NCI-H2196 (cell line): ENCODE results near the gene DENND1A.
"Not testable (repeated sequence)": the region's sequence is repeated elsewhere in the genome, so short reads cannot be mapped to it uniquely, and the experiment has no call there.

Source experiments
- DNase-seq: peaks from one replicate; lab custom pipeline; 2025; ENCODE audit not compliant: unreplicated experiment; lab: John Stamatoyannopoulos, UW

The DENND1A gene

DNA sequence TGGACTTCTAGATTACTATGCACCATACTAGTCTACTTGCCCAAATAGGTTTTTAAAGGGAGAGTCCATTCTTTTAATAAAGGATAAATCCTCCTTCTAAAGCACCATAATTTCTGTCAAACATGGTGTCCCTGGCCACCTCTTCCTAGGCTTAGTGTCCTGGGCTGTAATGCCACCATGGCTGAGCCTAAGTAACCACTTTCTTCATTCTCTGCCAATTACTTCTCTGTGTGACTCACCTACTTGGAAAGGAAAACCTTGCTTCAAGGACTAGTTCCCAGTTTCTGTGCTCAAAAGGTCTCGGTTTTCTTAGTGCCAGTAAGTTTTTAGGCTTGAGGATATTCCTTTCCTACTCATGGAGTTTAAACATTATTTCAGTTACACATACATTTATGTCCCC, 273.4 kb downstream of the DENND1A start:
- no peak for DNase-seq

DNA sequence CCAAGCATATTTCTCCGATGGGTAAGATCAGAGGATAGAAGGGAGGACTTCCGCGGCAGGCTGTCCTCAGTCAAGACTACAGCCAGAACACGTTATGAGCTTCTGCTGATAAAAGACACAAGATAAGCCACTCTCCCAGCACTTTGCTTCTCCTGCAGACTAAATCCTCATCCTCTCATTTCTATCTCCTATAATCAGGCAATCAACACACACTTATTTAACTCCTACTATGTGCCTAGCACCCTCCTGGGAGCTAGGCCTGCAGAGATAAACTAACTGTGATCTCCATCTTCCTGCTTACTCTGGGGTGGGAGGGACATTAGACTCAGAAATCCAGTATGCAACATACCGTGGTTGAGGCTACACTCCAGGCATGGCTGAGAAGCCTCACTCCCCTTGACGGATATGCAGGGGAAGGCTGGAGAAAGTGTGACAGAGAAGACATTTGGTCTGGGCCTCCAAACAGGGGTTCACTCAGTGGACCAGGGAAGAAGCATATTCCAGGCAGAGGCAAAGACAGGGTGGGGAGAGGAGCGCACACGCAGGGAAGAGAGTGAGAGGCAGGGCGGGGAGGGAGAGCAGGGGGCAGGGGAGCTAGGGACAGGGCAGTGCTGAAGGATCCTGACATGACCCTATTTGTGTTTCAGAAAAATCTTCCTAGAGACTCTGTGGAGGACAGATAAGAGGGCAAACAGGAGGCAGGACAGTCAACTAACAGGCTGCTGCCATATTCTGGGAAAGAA, 274.1 kb downstream of the DENND1A start:
- no peak for DNase-seq

DNA sequence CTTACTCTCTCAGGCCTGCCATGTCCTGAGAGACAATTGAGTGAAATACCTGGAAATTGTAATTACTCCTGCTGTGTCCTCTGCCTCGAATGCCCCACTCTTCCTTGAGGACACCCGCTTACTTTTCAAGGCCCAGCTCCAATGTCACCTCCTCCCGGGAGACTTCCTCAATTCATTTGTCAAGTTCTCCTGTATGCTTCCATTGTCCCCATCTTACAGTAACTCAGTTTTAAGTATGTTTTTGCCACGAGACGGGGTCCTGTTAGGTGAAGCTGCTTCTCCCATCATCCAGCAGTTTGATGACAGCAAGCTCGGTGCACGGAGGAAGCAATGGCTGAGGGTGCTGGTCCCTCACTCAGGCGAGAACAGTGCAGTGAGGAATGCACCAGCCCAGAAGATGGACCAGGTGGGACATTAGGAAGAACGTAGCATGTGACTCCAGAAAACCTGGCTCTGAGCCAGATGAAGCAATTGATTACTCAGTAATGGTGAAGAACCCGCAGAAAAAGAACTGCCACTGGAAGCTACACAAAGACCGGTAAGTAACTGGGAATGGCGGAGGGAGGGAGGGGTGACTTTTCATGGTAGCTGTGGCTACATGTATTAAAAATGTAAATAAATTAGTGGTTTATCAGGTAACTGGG, 274.8 kb downstream of the DENND1A start:
- DNase-seq = no peak

DNA sequence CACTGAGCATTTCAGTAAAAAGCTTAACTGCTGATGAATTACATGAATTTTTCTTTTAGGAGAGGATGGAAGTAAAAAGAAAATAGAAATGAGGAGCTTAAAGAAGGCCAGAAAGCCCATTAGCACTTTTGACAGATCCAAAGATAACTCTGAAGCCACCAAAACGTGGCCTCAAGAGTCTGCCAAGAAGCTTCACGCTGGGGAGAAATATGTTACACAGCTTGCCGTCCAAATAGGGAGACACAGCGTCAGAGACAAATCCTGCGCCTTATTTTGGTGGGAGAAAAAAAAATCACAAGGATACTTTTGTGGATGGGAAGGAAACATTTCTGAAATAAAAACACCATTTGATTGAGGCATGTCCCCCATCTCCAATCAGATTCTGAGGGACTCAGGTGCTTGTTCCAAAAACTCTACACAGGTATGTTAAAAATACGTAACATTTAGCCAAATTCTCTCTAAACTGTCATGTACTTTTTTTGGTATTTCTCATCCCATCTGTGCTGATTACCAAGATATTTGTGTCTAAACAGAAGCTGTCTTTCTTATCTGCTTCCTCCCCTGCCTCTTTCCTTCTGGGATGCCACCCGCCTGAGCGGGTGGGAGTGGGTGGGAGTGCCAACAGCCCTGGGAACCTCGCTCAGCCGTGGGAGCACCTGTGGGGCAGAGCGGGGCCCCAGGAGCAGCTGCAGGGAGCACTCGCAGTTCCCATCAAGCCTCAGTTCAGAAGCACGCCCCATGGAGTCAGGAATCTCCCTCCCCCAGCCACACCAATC, 275.5 kb downstream of the DENND1A start:
- no peak for DNase-seq

DNA sequence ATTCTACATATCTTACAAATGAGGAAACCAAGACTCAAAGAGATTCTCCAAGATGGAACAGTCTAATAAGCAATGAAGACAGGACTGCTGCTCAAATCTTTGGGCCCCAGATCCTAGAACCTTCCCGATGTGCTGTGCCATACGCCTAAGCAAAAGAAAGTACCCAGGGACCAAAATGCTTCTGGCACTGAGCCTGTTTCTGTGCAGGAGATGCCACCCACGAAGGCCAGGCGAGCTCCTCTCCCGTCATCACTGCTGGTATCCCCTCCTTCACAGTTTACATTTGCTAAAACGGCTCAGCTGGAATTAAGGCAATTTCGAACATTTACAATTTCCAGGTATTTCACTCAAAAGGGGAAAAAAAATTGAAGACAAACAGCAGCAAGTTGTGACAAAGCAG, 277.5 kb downstream of the DENND1A start:
- no peak for DNase-seq

DNA sequence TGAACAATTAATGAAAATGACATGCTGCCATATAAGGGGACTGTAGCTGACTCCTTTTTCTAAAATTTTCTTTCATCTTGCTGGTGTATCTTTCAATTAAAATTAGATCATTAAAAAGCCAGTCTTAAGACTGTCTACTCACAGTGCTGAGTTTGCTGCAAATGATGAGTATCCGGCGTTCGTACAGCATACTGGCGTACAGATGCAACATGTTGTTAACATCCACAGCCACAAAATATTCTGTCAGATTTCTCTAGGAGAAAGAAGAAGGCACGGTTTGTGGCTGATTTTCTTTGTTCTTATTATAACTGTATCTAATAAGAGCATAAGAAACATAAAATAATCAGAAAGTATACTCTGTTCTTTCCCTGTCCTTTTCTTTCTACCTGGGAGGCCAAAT, 278.1 kb downstream of the DENND1A start:
- no peak for DNase-seq

DNA sequence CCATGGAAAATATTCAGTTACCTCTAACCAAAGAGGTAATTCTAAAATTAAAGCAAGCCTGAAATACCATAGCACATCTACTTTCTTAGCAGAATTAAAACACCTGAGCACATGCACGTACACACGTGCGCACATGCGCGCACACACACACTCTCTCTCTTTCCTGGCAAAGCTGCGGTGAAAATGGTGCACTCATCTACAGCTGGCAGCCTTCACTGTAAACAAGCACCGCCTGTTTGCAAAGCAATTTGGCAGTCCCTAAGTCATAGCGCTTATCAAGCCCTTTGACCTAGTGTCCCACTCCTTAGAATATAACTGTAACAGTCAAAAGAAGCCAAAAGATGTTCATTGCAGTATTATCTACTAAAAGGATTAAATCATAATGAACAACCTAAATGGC, 278.7 kb downstream of the DENND1A start:
- DNase-seq = no peak

DNA sequence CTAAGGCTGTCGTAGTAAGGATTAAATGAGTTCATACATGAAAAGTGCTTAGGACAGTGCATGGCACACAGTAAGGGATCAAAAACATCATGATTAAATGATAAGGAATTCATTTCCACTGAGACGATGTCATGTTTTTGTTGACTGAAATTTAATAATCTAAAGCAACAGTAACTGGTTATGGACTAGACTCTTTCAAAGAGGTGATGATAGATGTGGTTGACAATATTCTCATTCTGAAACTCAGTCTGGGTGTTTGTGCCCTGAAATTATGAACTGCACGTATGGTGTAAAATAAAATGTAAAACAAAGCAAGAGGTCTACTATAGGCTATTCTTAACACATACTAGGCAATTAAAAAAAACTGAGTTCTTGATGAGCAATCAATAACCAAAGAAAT, 280.0 kb downstream of the DENND1A start:
- no peak for DNase-seq

DNA sequence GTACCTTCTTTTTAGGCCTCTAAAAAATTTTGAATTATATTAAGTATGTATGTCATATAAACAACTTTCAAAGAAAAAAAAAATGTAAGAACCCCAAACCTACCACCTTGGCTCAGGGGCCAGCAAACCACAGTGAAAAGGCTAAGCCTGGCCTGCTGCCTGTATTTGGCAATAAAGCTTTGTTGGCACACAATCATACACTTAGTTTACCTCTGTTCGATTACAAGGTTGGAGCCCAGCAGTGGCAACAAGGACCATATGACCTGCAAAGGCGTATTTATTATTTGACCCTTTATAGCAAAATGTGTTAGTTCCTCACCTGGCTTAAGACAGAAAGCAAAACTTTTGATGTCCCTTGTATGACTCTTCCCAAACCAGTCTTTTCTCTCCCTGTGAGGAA, 282.8 kb downstream of the DENND1A start:
- no peak for DNase-seq

DNA sequence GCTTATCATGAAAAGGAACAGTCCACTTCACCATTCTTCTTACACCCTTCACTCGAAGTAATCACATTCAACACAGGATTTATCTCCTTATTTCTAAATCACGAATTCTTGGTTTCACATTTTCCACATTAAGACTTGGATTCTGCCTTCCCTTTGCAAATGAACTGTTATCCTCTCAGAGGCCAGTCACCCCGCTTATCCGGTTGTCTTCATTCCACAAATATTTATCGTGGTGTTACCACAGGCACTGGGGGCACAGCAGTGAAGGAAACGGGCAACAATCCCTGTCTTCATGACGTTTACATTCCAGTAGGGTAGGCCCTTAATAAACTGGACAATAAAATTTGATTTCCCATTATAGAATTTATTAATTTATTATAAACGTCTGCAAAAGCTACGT, 284.2 kb downstream of the DENND1A start:
- no peak for DNase-seq

DNA sequence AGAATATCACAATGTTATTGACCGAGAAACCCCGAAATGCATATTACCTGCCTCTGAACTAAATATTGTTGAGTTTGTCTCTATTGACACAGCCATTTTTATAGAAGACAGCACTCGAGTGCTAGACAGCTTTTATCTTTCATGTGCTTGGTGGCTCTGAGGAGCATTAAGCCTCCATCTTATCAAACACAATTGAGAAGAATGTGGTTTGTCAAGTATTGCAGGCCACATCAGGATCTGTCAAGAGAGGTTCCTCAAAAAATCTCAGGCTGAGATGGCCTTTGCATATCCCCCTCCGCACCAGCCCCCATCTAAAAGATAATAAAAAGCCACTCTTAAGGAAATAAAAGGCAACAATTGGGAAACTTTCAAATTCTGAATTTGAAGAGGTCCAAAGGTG, 284.8 kb downstream of the DENND1A start:
- DNase-seq = no peak

DNA sequence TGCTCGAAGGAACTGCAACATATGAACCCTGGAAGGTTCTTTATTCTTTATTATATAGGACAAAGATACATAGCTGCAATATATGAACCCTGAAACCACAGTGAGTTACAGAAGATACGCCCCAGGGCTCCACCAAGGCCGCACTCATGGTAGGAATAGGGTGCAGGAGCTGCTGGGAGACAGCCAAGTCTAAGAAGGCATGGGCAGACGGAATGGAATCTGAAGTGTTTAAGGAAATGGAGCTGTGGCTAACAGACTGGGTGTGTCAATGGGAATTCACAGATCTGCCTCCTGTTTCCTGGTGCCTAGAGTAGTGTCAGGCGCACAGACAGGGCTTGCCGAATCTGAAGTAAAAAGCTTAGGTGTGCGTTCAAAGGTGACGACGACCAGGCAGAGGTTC, 286.4 kb downstream of the DENND1A start:
- DNase-seq = no peak

DNA sequence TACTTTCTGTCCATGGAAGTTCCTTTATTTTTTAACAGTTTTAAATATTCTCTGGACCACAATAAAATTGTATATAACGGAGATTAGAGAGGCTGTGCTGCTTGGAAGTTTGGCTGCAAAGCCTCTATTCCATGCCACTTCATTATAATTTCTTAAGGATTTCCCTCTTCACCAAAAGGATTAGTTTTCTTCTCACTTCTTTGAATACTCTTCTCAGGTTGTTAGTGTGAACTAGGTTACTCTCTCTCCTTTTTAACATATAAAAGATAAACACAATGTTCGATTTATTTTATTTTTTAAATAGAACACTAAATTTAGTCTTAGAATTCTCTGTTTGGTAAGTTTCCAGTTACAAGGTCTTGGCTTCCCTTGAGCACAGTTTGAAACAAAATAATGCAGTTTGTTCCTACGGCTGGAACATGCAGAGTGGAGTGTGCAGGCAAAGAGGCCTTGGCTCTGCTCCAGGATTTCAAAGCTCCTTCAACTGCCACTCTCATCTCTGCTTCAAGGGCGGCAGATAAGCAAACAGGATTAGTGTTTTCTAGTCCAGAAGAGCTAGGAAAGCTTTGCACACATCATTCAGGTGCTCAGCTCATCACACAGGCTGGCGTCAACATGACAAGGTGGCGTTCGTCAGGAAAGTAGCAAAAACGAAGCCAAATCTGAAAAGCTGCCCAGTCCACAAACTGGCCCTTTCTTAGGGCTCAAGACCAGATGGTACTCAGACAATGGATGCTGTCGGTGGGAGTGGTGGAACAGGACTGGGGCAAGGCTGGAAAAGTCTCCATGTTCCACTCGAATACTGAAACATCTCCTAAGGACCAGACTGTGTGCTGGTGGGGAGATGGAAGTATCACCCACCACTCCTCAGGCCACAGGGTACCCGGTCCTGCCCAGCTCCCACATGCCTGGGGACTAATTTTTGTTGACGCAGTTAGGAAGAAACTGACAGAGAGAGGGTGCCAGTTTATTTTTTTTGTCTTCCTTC, 287.3 kb downstream of the DENND1A start:
- peak; percentile 79 for DNase-seq

DNA sequence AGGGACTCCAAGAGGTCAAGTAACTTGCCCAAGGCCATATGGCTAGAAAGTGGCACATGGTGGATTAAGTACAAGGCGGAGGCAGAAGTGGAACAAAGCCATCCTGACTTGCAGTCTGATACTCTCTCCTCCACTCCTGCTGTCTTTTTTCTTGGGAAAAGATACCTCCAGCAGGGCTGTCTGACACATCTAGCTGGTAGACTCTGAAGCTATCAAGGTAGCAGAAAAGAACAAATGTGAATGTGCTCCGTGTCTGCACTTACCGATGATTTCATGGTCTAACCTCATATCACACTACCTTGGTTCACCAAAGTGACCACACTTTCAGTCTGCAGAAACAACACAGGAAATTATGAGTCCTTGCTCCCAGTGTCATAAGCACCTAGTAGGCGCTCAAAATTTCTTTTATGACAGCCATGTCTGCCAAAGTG, 289.1 kb downstream of the DENND1A start:
- no peak for DNase-seq

DNA sequence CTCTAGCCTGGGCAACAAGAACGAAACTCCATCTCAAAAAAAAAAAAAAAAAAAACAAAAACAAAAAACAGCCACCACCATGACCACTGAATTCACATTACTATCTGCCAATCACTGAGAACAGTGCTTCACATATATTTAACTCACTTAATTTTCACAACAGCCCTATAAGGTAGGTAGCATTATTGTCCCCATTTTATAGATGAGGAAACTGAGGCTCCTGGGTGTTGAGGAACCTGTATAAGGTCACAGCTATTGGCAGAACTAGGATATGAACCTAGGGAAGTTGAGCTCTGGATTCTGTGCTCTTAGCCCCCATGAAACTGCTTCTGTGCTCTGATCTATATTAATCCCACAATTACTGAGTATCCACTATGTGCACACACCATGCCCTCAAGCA, 290.2 kb downstream of the DENND1A start:
- DNase-seq = no peak

DNA sequence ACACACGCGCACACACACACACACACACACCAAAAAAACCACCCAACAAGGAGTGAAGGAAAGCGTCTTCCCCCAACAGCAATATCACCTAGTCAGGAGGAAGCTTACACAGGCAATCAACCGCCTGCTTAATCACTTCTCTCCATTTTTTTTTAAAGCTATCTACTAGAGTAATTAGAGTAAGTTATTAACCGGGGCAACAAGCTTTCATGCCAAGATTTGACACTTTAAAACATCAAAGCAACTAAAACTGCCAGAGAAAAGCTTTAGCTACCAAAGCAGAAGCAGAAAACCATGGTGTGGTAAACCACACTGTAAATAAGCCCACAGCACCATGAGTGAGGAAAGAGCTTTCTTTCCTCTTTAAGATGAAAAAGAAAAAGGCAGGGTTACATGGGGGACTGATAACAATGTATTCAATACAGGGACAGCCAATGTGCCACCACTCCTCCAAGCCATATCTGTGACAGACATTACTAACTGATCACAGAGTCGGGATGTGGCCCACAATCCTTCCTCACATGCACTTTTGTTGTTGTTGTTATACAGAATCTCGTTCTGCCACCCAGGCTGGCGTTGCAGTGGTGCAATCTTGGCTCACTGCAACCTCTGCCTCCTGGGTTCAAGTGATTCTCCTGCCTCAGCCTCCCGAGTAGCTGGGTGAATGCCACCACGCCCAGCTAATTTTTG, 291.8 kb downstream of the DENND1A start:
- DNase-seq = peak; percentile 19

DNA sequence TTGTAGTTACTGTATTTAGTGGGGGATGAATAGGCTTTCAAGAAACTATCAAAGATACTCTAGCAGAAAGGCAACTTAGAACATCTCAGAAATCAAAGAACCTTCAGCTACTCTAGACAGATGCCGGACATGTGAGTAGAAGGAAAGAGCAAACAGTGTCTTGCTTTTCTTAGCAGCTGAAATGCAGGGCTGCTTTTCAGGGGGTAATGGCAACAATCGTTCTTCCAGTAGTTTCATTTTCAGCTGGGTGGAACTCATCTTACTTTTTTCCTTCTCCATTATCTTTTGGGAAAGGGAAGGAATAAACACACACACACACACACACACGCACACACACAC, 292.4 kb downstream of the DENND1A start:
- no peak for DNase-seq

DNA sequence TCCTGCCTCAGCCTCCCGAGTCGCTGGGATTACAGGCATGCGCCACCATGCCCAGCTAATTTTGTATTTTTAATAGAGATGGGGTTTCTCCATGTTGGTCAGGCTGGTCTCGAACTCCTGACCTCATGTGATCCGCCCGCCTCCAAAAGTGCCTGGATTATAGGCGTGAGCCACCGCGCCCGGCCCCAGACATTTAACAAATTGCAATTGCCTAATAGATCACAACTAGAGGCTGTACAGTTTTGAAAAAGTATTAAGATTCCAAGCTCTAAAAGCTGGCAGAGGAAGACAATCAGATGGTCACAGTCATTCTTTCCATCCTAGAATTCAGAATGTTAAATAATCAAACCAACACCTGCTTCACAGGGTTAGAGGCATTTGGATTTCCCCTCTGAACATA, 293.1 kb downstream of the DENND1A start:
- not testable (repeated sequence) for DNase-seq

DNA sequence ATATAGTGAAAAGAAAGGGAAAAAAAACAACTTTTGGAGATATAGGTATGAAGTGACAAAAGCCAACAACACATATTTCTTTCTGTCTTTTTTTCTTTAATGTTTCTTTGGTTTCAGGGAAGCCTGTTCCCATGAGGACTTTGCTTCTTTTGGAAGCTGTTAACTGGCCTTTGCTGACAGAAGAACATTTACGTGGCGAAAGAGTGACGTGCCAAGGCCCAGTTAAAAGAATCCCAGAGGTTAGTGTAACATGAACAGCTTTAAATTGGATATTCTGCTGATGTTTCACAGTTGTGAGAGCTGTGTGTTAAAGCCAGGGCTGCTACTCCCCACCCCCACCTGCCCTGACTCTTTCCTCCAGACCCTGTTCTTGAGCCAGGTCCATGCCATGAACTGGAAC, 298.1 kb downstream of the DENND1A start:
- DNase-seq = no peak

DNA sequence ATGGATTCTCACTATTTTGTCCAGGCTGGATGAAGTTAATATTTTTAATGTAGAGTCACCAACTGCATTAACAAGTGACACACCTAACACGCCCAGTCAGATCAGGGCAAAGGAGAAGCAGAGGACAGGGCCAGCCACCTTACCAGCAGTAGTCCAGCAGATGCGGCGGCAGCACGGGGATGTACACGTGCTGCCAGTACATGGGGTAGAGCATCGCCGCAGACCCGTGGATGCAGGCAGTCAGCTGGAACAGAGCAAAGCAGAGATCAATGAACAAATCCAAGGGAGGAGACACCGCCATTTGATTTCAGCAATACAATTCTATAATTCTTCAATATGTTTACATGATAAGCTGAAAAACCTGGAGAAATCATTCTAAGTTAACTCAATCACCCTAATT, 299.7 kb downstream of the DENND1A start:
- DNase-seq = no peak
